ENCODE data around the gene AVPR2.

Gene AVPR2

DNA sequence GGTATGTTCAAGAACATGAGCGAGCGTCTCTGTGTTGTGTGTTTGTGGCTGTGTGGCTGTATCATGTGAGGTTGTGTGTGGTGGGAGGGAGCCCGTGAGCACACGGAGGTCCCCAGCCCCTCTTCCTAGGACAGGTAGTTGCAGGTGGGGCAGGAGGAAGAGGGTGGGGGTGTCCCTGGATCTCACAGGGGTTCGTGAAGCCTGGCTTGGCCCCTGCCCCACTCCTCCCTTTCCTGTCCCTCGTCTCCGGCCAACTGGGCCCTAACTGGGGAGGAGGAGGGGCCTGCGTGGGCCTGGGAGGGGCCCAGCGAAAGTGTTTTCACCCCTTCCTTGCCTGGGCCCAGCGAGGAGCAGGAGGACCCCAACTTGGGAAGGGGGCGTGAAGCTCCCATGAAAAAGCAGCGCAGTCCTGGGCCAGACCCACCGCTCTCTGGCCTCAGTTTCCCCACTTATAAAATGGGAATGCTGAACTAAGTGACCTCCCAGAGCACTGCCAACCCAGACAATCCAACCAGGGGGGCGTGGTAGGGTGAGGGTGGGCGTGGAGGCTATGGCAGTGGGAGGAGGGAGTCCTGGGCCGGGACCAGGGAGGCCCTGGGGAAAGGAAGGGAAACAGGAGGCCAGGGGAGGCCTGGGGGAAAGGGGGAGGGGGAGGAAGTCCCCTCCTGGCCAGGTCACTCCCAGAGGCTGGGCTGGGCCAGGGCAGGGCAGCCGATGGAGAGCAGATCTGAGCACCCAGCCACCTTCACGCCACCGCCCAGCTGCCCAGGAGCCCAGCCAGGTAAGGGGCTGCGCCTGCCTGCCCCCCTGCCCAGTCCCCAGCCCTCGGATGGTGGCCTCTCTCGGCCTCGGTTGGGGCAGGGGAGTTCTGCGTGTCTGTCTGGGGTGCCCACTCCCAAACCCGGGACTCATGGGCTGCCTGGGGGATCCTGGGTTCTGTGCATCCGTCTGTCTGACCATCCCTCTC, at the start of gene AVPR2:
Gene AVPR2 (plus strand): TSS at position 683 of the 967 bp plus-strand sequence. CDS start 473 bp downstream, outside the sequence.
- DNase-seq = no peak

DNA sequence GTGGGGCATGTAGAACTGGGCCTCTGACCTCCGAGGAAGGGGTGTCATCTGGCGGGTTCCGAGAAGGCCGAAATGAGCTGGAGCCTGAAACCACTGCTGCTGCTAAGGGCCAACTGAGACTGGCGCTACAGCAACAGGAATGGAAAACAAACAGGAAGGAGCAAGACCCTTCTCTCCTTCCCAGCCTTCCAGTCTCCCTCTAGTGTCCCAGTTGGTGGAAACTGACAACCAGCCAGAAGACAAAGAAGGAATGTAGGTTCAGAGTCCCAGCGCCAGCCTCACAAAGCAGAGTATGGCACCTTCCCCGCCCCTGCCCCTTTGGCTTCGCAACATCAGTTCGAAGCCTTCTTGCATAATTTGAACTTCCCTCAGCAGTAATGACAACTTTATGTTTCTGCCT, 49.8 kb upstream of the AVPR2 start:
- no peak for DNase-seq

DNA sequence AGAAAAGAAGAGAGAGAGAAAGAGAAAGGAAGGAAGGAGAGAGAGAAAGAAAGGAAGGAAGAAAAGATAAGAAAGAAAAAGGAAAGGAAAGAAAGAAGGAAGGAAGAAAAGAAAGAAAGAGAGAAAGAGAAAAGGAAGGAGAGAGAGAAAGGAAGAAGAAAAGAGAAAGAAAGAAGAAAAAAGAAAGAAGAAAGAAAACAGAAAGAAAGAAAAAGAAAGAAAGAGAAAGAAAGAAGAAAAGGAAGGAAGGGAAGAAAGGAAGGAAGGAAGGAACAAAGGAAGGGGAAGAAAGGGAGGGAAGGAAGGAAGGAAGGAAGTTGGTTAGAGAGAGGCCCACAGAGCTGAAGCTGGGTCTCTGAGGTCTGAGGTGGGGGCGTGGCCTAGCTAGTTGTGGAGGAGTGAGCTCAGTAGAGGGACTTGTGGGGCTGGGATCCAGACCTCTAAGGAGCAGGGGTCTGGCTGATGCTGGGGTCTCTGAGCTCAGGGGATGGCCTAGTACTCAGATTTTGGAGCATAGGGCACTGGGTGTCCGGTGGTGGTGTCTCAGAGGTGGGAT, 47.0 kb upstream of the AVPR2 start:
- DNase-seq = no peak

DNA sequence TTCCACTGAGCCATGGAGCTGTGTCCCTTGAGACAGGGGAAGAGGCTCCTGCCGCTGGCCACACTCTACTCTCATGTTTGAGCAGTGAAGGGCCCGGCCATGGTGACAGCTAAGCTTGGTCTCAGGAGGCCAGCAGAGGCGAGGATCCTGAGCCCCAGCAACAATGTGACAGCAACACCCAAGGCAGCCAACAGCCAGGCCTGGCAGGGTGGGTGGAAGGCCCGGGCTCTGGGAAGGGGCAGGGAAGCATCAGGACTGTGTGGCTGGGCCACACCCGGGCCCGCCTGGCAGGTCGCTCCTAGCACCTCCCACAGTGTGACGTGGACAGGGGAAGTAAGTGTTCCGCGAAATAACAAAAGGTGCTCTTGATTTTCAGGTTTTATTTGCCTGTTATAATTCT, 43.3 kb upstream of the AVPR2 start:
- DNase-seq = no peak

DNA sequence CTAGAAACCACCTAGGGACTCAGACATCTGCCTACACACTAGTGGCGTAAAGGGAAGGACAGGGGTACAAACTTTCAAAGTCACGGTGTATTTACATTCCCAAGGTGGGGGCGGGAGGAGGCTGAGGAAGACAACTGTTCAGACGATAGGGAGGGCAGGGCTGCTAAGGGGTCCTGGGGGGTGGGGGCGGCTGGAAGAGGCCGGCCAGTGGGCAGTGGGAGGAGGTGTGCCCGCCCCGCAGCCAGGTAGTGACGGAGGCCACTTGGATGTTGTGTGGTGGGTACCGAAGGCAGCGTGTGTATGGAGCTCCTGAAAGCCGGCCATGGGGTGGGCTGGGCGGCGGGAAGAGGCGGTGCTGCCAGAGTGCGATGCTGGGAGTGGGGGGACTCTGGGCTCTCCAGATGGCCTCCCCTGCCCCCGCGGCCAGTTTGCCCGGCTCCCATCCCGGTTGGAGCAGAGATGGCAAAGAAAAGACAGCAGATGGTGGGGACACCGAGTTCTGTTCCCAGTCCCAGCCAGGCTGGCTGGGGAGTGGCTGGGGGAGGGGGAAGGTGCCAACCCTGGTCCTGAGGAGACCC, 42.7 kb upstream of the AVPR2 start:
- DNase-seq = no peak

DNA sequence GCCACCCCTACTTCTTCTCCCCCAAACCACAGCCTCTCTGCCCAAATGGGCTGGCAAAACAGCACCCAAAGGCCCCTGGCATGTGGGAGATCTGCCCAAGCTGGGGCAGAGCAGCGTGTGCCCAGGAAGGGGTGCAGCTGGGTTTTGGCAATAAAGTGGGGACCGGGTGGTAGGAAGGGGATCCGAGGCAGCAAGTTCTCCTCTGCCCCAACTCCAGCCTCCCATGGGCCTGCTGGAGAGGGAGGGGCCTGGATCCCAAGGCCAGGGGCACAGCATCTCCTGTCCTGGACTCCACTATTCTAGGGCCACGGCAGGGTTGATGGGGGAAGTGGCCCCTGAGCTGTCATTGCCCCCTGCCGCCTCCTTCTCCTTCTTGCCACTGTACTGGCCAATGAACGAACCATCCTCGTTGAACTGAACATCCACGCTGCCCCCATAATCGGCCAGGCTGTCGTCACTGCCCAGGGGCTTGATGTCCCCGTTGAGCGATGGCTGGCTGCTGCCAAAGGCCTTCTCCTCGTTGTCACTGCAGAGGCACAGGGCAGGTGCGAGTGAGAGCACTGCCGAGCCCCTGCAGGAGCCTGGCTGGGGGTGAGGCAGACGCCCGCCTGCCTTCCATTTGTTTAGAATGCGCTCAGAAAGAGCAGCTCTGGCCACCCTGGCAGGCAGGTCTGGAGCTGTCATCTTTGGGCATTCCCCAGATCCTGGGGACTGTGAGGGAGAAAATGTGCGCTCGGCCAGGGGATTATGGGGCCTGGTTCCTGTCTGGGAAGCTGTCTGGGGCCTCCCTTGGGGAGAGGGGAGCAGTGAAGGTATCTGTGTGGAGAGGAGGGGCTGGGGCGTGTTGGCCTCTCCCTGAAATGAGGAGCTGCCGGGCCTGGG, 41.9 kb upstream of the AVPR2 start:
- DNase-seq = no peak

DNA sequence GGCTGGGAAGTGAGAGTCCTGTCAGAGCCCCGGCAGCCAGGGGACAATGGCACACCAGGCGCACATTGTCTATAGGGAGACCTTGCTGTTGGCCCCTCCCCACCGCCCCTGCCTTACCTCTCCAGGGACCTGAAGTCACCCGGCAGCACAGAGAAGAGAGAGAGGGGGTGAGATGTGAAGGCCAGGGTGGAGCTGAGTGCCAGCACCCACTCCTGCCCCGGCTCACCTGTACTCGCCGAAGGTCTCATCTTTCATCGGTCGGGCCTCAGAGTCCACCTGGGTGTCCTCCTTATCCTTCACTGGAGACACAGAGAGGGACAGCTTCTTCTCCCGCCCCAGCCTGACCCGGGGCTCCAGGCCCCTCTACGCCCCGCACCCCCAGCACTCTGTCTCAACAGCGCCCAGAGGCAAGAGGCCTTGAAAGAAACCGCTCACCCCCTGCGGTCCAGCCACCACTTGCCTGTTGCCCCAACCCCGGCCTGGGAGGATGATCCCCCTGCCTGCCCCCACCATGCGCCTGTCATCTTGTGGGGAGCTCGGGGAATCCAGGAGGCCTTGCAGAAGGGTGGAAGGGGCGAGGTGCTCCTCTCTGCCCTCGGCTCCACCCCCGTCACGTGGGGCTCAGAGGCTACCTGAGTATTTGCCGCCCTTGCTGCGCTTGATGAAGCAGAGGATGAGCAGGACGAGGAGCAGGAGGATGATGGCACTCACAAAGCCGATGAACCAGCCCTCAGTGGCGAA, 41.1 kb upstream of the AVPR2 start:
- DNase-seq = no peak

DNA sequence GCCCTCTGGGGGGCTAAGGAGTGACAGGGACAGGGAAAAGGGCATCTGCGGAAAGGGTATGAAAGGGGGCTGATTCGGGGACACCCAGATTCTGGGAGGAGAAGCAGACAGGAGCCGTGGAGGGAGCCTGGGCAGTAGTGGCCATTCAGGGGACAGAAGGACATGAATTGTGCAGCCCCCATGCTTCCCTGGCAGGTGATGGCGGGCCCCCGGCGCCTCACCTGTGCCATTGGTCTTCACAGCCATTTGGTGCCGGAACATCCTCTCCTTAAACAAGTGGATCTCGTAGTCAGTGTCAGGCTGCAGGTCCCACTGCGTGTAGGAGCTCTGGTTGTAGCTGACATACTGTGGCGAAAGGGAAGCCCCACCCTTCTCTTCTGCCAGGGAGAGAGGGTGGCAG, 40.4 kb upstream of the AVPR2 start:
- no peak for DNase-seq

DNA sequence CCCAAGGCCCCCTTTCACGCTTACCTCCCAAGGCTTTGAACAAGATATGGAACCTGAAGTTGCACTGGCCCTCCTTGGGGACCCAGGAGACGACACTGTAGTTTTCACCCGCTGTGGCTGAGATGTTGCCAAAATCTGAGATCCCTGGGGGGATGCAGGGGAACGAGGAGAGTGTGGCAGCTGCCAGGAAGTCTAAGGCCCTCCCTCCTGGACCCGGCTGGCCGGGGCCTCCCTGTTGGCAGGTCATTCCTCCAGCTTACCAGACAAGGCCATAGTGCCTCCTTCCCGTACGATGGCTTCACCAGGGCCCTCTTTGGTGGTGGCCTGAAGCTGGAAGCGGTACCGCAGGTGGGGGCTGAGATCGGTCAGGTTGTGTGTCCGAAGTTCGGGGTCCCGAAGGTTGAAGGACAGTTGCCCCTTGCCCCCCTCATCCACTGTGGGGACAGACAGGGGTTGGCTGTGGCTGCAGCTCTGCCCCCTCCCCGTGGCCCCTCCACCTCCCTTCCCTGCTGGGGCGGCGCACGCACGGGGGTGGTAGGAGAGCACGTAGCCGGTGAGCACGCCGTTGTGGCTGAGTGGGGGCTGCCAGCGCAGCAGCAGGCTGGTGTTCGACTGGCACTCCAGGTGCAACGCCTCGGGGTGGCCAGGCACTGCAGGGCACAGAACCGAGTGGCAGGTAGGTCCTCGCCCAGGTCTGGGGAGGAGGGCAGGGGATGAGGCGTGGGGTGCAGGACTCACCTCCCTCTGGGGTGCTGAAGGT, 39.7 kb upstream of the AVPR2 start:
- no peak for DNase-seq

DNA sequence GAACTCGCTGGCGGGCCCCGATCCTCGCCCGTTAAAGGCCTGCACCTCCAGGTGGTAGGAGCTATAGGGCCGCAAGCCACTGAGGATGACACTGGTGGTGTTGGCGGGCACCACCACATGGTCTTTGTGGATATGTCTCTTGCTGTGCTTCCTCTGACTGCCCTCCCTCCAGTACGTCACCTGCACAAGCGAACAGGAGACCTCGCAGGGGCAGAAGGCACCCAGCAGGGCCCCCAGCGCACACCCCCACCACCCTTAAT, 39.2 kb upstream of the AVPR2 start:
- DNase-seq = no peak

DNA sequence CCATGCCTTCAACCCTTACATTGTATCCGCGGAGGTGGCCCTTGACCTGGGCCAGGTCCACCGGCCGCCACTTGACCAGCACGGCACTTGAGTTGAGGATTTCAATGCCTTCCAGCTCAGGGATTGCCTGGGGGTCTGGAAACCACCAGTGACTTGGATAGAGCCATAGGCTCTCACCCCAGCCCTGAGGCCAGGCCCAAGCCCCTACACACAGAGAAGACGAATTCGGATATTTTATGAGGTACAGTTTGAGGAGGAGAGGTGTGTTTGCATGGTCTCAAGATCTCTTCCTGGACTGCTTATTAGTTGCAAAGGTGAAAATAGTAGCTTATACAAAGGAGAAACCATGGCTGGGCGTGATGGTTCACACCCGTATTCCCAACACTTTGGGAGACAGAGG, 38.8 kb upstream of the AVPR2 start:
- no peak for DNase-seq

DNA sequence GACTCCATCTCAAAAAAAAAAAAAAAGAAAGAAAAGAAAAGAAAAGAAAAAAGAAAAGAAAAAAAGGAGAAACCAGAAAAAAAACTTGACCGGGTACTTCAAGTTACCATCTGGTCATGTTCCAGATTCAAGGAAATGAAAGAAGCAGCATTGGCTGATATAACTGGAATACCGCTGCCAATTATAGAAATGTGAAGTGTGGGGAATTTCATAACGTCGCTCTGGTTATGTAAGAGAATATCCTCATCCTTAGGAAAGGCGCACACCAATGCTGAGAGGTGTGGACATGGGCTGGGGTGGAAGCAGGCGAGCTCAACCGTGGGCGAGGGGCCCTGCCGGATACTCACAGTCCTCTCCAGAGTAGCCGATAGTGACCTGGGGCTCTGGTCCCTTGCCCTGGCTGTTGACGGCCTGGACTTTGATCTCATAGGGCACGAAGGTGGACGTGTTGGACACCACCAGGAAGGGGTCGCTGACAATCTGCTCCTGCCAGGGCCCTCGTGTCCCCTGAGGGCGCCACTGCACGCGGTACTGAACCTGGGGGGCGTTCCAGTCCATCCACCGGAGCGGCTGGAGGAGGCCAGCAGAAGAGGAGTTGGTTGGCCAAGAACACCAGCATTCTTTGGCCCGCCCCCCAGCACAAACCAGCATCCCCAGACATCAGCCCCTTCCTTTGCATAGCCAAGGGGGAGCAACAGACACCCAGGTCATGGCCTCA, 38.0 kb upstream of the AVPR2 start:
- no peak for DNase-seq

DNA sequence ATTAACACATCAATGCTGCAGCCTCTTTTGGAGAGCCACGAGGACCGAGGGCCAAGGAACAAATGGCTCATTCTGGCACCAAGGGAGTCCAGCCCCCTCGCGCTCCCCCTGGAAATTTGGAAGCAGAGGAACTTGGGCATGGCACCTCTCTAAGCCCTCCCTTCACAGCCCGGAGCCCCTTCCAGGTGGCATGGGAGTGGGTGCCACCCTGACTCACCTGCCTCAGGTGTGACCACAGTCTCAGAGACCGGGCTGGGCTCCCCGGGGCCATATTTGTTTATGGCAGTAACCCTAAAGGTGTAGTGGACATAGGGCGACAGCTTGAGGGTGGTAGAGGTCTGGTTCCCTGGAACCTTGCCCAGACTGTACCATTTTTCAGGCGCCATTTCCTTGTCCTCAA, 37.3 kb upstream of the AVPR2 start:
- no peak for DNase-seq

DNA sequence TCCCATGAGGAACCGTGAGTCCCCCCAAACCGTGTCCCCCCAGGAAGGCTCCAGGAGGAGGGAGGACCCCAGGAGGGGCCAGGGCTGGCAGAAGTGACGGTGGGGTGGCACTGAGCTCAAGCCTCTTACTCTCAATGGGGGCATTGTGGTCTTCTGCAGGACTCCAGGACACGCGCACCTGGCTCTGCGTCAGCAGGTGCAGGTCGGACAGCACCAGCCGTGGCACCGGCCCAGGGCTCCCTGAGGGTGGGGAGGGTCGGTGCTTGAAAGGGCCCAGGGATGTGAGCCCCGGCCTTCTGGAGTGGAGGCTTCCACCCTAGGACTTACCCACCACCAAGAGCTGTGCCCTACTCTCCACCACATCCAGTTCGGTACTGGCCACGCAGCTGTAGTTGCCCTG, 36.8 kb upstream of the AVPR2 start:
- no peak for DNase-seq

DNA sequence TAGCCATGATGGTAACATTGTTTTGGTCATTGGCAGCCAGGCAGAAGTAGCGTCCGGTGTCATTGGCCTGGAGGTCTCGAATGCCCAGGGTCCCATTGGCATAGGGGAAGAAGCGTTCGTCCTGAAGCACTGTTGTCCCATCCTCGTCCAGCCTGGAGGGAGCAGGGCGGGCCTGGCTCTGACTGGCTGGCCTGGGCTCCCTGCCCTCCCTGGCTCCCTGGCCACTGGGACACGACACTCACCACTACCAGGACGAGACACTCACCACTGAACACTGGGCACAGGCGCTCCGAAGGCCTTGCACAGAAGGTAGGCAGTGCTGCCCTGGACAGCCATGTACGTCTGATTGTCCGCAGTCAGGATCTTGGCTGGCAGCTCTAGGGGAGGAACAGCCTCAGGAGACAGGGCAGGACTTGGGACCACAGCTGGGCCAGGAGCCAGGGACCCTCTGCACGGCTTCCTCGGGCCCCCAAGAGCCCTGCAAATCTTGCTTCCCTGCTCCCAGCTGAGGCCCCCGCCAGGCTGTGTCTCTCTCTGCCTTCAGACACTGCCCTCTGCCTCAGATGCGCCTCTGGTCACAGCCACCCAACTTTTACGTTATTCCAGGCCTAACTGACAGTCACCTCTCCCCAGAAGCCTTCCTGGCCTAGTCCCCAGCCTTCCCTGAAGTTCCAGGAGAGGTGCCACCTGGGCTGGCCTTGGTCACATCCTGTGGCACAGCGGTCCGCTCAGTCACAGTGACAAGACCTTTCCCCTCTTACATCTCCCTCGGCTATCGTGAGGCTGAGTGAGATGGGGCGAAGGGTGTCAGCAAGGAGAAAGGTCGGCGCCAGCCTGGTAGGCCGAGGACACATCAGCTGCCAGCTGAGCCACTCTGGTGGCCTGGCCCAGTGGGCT, 35.6 kb upstream of the AVPR2 start:
- no peak for DNase-seq

DNA sequence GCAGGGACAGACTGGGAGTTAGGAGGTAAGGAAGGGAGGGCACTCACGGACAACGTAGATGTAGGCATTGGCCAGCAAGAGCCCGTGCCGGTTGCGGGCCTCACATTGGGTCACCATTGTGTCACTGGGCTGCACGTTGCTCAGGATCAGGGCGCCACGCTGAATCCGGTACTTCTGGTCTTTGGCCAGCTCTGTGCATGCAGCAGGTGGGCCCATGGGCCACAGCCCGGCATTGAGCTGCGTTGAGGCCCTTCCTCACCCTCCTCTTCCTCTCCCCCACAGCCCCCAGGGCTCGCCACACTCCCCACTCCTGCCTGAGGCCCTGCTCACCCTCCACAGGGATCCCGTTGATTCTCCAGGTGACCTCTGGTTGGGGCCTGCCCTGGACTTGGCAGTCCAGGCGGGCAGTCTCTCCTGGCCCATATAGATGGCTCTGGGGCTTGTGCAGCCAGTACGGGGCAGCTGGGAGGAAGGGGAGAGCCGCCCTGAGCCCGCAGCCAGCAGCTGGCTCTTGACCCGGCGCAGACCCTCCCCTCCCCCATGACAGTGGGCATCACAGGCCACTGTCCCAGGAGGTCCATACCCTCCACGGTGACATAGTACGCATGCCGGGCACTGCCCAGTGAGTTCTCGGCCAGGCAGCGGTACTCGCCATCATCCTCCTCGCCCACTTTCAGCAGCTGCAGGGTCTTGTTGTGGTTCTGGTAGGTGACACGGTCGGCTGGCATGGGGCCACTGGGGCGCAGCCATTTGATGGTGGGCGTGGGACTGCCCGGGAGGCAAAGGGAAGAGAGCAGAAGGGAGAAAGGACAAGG, 34.8 kb upstream of the AVPR2 start:
- no peak for DNase-seq

DNA sequence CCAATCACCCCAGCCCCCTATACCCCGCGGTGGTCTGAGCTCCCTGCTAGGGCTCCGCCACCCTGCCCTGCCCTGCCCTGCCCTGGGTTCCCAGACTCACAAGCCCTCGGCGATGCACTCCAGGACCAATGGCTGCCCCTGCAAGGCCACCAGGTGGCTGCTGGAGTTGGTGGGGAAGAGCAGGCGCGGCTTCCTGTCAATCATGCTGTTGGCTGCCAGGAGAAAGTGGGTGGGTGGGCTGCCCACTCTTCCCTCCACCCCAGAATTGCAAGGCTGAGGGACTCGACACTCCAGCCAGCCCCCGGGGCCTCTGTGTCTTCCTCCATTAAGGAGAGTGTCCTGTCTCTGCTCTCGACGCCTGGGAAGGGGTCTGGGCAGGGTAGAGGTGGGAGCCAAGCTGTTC, 34.2 kb upstream of the AVPR2 start:
- no peak for DNase-seq

DNA sequence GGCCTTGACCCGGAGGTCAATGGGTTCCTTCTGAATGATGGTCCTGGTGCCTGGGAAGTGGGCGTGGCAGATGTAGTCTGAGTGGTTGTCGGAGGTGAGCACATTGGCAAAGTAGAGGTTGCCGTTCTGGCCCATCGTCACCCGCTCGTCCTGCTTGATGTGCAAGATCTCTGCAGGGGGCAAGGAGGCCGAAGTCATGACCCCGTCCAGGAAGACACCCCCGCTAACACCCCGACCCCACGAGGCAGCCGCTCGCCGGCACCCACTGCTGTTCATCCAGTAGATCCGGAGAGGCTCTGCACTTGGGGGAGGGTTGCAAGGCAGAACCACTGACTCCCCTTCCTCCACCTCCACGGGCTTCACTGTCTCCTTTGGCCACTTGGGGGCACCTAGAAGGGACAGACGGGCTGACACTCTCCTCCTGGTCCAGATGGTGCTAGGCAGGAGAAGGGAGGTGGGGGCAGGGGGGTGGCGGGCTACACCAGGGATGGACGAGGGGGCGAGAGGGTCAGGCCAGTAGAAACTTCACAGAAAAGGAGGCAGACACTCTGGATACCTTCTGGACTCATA, 33.6 kb upstream of the AVPR2 start:
- no peak for DNase-seq

DNA sequence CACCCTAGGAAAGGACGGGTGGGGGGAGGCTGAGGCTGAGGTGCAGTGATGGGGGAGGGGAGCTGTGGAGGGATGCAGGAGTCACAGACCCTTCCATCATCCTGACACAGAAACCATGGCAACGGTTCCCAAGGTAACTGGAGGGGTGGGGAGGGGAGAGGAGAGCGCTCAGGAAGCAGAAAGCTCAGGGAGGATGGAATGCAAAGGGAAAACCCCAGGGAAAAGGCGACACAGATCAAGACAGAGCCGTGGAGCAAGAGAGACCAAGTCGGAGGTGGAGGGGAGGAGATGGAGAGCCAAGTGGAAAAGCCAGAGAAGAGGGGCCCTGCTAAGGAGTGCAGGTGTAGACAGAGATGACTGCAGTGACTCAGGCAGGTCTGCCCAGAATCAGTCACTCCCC, 33.0 kb upstream of the AVPR2 start:
- DNase-seq = no peak
